ENCODE results near the gene YIPF7.

The YIPF7 gene

GRCh38 chr4:44616621-44617020, 34.8 kb downstream of the YIPF7 start:
- no peak for DNase-seq (ENCODE audit: low read depth)

GRCh38 chr4:44583393-44583792, 68.0 kb downstream of the YIPF7 start:
- DNase-seq (ENCODE audit: low read depth) = no peak

- no peak for DNase-seq (ENCODE audit: low read depth)
These were observed 71.2 kb downstream of the YIPF7 start for GRCh38 chr4:44580231-44580630.

- no peak for DNase-seq (ENCODE audit: low read depth)
These were observed 72.5 kb downstream of the YIPF7 start for GRCh38 chr4:44578954-44579353.

Data from activated T-helper 9 cell treated with anti-CD3 and anti-CD28 coated beads, Interleukin-2, amount 50 U/mL, for 16 hours (primary cell).